Smooth muscle cell of the umbilical artery (primary cell): ENCODE measurements around the gene AADACL3. TPM values are rescaled to one million over a fixed set of nuclear protein-coding genes. Genes with fewer than 3 reads are reported as not detected.

Experiments
- total RNA-seq: library from RNA; depleted of rRNA; stranded (reverse); fragments of >200 nt; gene quantifications from 2 replicates; pipeline ENCODE4 v1.2.3, GENCODE V29; 2014

Gene AADACL3
- total RNA-seq = not detected in 2 replicates

DNA sequence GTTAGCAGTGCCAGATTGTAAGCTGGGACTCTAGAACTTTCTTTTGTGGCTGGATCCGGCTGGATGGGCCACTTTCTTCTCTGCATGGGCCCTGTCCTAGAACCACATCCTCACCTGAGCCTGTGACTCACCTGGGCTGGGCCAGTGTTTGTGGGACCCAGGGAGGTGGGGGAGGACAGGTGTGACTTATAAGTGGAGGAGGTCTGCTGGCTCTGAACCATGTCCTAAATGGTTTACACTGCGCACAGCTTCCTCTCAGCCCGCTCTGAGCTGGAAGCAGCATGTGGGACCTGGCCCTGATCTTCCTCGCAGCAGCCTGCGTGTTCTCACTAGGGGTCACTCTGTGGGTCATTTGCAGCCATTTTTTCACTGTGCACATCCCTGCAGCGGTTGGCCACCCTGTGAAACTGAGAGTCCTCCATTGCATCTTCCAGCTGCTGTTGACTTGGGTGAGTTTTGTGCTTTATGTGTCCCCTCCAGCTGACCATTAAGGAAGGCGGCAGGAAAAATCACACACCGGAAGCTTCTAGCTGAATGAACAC, at the start of gene AADACL3:
Gene AADACL3 (plus strand): TSS at position 215 of the 542 bp plus-strand sequence. CDS start 67 bp downstream, at position 282.

GRCh38 chr1:12745992-12746323, 30.0 kb downstream of the AADACL3 start, which contains the start of gene CFAP107:
Gene CFAP107, plus strand, starts transcription at chr1:12746200. Its CDS starts 231 bp downstream, at chr1:12746431.

DNA sequence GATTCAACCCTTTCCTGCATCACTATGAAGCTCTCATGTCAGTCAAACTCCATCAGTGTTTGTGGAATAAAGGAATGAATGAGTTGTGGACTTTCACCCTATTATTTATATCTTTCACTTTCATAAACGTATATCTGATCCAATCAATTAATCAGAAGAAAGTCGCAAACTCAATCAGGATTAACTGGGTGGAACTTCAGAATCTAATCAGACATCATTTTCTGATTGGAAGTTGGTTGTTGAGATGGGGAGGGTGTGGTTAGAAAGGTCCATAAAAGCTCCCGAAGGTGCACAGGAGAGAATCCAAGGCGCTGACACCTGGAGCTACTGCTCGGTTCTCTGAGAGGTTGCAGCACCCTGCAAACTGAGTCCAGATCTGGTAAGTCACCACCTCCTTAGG, 57.5 kb downstream of the AADACL3 start, which contains the start of gene PRAMEF12:
Gene PRAMEF12 (plus strand): TSS at position 301 of the 400 bp plus-strand sequence. CDS start 1,130 bp downstream, outside the sequence.

Other genes starting within 250 kb of the AADACL3 start
- 160 and 520 TPM in 2 replicates for gene DHRS3, start 97.9 kb upstream of the AADACL3 start, total RNA-seq
- gene AADACL4, start 72.0 kb upstream of the AADACL3 start, total RNA-seq = not detected in 2 replicates
- gene CFAP107, start 30.1 kb downstream of the AADACL3 start, total RNA-seq = not detected in 2 replicates
- gene PRAMEF12, start 57.6 kb downstream of the AADACL3 start, total RNA-seq = not detected in 2 replicates
- gene PRAMEF1, start 75.3 kb downstream of the AADACL3 start, total RNA-seq = not detected in 2 replicates
- gene PRAMEF11, start 115.3 kb downstream of the AADACL3 start, total RNA-seq = not detected in 2 replicates
- gene HNRNPCL1, start 132.6 kb downstream of the AADACL3 start, total RNA-seq = not detected in 2 replicates
- not detected in 2 replicates for gene PRAMEF2, start 141.0 kb downstream of the AADACL3 start, total RNA-seq
- gene PRAMEF4, start 170.1 kb downstream of the AADACL3 start, total RNA-seq = not detected in 2 replicates
- gene PRAMEF10, start 182.2 kb downstream of the AADACL3 start, total RNA-seq = not detected in 2 replicates
- not detected in 2 replicates for gene PRAMEF7, start 200.5 kb downstream of the AADACL3 start, total RNA-seq
- gene PRAMEF6, start 231.5 kb downstream of the AADACL3 start, total RNA-seq = not detected in 2 replicates